Measurements from ENCODE around the gene FLG. TPM values are rescaled to one million over a fixed set of nuclear protein-coding genes. Genes with fewer than 3 reads are reported as not detected.
"Not testable (repeated sequence)": the region's sequence is repeated elsewhere in the genome, so short reads cannot be mapped to it uniquely, and the experiment has no call there.

FLG gene
- total RNA-seq, 2 donors from 2014 or later: not detected

- ATAC-seq; intact Hi-C loops (cut with DNase I); DNase-seq: not testable (repeated sequence)
Observed at GRCh38 chr1:152306123-152306522, 18.9 kb downstream of the FLG start.

GRCh38 chr1:152304773-152305172 is 20.3 kb downstream of the FLG start:
- DNase-seq; intact Hi-C loops (cut with DNase I); ATAC-seq: not testable (repeated sequence)

GRCh38 chr1:152303139-152303872 is 21.7 kb downstream of the FLG start:
- ATAC-seq; DNase-seq; intact Hi-C loops (cut with DNase I): not testable (repeated sequence)

GRCh38 chr1:152256394-152256793 is 68.6 kb downstream of the FLG start:
- ATAC-seq; DNase-seq; intact Hi-C loops (cut with DNase I): not testable (repeated sequence)

Other genes with a start within 250 kb of the FLG start
- not detected for gene TCHHL1, start 236.2 kb downstream of the FLG start, total RNA-seq
- gene TCHH, start 209.8 kb downstream of the FLG start, total RNA-seq: under 1 TPM; 0.03 to 0.08 TPM
- gene RPTN, start 166.0 kb downstream of the FLG start, total RNA-seq: not detected
- not detected for gene HRNR, start 101.0 kb downstream of the FLG start, total RNA-seq
- gene FLG2, start 34.8 kb upstream of the FLG start, total RNA-seq: not detected
- not detected for gene CRNN, start 89.0 kb upstream of the FLG start, total RNA-seq
- gene LCE5A, start 185.6 kb upstream of the FLG start, total RNA-seq: not detected
- not detected for gene CRCT1, start 189.2 kb upstream of the FLG start, total RNA-seq
- not detected for gene LCE3E, start 241.5 kb upstream of the FLG start, total RNA-seq